ENCODE data around the gene DENND1B. TPM values are rescaled to one million over a fixed set of nuclear protein-coding genes. Genes with fewer than 3 reads are reported as not detected.

DENND1B gene
- total RNA-seq, 1 experiment from 2014 or later: 9.6 TPM

GRCh38 chr1:197744979-197745378 is 30.3 kb downstream of the DENND1B start:
- ATAC-seq (no peak), DNase-seq (ENCODE audit: low read depth, low spot score) (no peak)
- RAD21 ChIA-PET (ENCODE audit: low non-redundant PET in 1 of 2, low total read pairs in 2 of 2, uncharacterized antibody in 2 of 2, unreplicated experiment in 2 of 2): no interaction called here
- CTCF ChIA-PET: no interaction called here
- H3K9me2 ChIP-seq (ENCODE audit: insufficient read depth): no peaks in the 10 kb centered on the region
- no peak overlapping the region for H3K9ac ChIP-seq (ENCODE audit: low read length)
- H4K20me1 ChIP-seq (ENCODE audit: insufficient read depth): no peaks in the 10 kb centered on the region
- H3K9me3 ChIP-seq (ENCODE audit: control insufficient read depth in 1 of 2, insufficient read depth in 1 of 2, low read depth in 1 of 2, low read length in 2 of 2): no peaks in the 10 kb centered on the region
- TF ChIP-seq FOSL1 (IDR thresholded peaks at IDR 0.05; ENCODE audit: low read depth) (no peak), YY1 (IDR thresholded peaks at IDR 0.05; ENCODE audit: extremely low read depth, insufficient replicate concordance, low read depth, low read length) (no peak), CTCF (IDR thresholded peaks at IDR 0.05 in 2 of 3, conservative IDR thresholded peaks at IDR 0.05 in 1 of 3; ENCODE audit: borderline replicate concordance in 1 of 3, insufficient read depth in 1 of 3, low read depth in 2 of 3, low read length in 2 of 3) (no peak), CBX3 (IDR thresholded peaks at IDR 0.05; ENCODE audit: low read depth) (no peak), MAX (IDR thresholded peaks at IDR 0.05) (no peak), ZBTB33 (IDR thresholded peaks at IDR 0.05; ENCODE audit: extremely low read depth, insufficient replicate concordance, low read length) (no peak), EGR1 (IDR thresholded peaks at IDR 0.05; ENCODE audit: low read depth) (no peak), POLR2AphosphoS5 (IDR thresholded peaks at IDR 0.05; ENCODE audit: low read depth, low read length) (no peak), REST (IDR thresholded peaks at IDR 0.05; ENCODE audit: low read depth) (no peak), JUND (IDR thresholded peaks at IDR 0.05) (no peak), SRF (IDR thresholded peaks at IDR 0.05; ENCODE audit: low read depth) (no peak), CEBPB (IDR thresholded peaks at IDR 0.05; ENCODE audit: low read depth) (no peak), POLR2A (IDR thresholded peaks at IDR 0.05; ENCODE audit: borderline replicate concordance, extremely low read depth, insufficient read depth, insufficient read length) (no peak), SP1 (IDR thresholded peaks at IDR 0.05; ENCODE audit: low read depth) (no peak), ZFX (IDR thresholded peaks at IDR 0.05) (no peak), TCF7L2 (IDR thresholded peaks at IDR 0.05; ENCODE audit: borderline replicate concordance, extremely low read depth, insufficient read depth, insufficient read length) (no peak), ATF3 (IDR thresholded peaks at IDR 0.05) (no peak), RAD21 (IDR thresholded peaks at IDR 0.05; ENCODE audit: low read depth) (no peak)
- no peaks in the 10 kb centered on the region for H3K4me1 ChIP-seq (ENCODE audit: control insufficient read depth in 1 of 2, insufficient read depth in 2 of 2, low read length in 2 of 2)
- no peak overlapping the region for H3K4me2 ChIP-seq (ENCODE audit: low read length)
- H3K79me2 ChIP-seq (ENCODE audit: insufficient read depth, low read length): no peaks in the 10 kb centered on the region
- no TSS peak for BruUV-seq (replicated peaks)
- no peak overlapping the region for H3K27ac ChIP-seq (ENCODE audit: low read depth, low read length)
- H3K27me3 ChIP-seq (ENCODE audit: insufficient read depth, low read length): no peaks in the 10 kb centered on the region
- no peak overlapping the region for H3K4me3 ChIP-seq (replicated peaks in 1 of 2; ENCODE audit: low read depth in 1 of 2, low read length in 2 of 2)
- intact Hi-C loops (cut with micrococcal nuclease): no loop called here
- no peak overlapping the region for H2AFZ ChIP-seq (ENCODE audit: low read depth, low read length, poor library complexity, severe bottlenecking)
- POLR2A ChIA-PET: no interaction called here
- H3K36me3 ChIP-seq (ENCODE audit: control insufficient read depth in 1 of 2, insufficient read depth in 2 of 2, low read length in 2 of 2): no peaks in the 10 kb centered on the region

Measured in HCT116 (cell line).